ENCODE results near the gene EPHX1.

- TF ChIP-seq CTCF (IDR thresholded peaks at IDR 0.05) = no peak
- no peak for TF ChIP-seq POLR2AphosphoS5 (IDR thresholded peaks at IDR 0.05; ENCODE audit: insufficient read depth in 1 of 2, low read depth in 1 of 2)
- TF ChIP-seq POLR2A (IDR thresholded peaks at IDR 0.05) = no peak
Measured at GRCh38 chr1:225849925-225850324, 40.0 kb downstream of the EPHX1 start.

Data from vagina (tissue), 2 donors.